ENCODE data around the gene CFAP69.
A peak's percentile ranks its signal among the peaks of the same experiment; 100 is the strongest.

Gene CFAP69

GRCh38 chr7:90238022-90238421 lies 7.0 kb upstream of the CFAP69 start:
- Histone ChIP-seq H3K27ac (ENCODE audit: low read length) (no peak overlapping the region), H3K4me3 (ENCODE audit: low read depth in 1 of 2, low read length in 2 of 2) (no peak overlapping the region), H3K79me2 (ENCODE audit: insufficient read depth, low read length) (no peaks in the 10 kb centered on the region), H3K9ac (ENCODE audit: low read depth, low read length) (no peak overlapping the region), H3K36me3 (ENCODE audit: insufficient read depth, low read length) (no peaks in the 10 kb centered on the region), H2AFZ (ENCODE audit: low read depth, low read length) (no peak overlapping the region), H3K4me1 (ENCODE audit: insufficient read depth, low read length) (no peaks in the 10 kb centered on the region), H3K9me3 (ENCODE audit: insufficient read depth, low read length, severe bottlenecking) (no peaks in the 10 kb centered on the region), H3K4me2 (ENCODE audit: insufficient read depth, low read length) (no peak overlapping the region), H4K20me1 (ENCODE audit: insufficient read depth, low read length) (no peaks in the 10 kb centered on the region), H3K27me3 (ENCODE audit: insufficient read depth, low read length, poor library complexity) (no peaks in the 10 kb centered on the region)
- ATAC-seq (ENCODE audit: insufficient read depth, low read depth): no peak
- no peak for DNase-seq
- no peak for TF ChIP-seq CTCF (IDR thresholded peaks at IDR 0.05; ENCODE audit: borderline replicate concordance, extremely low read depth, low read length, poor library complexity, severe bottlenecking)

- Histone ChIP-seq H3K4me3 (ENCODE audit: low read depth in 1 of 2, low read length in 2 of 2) (no peak overlapping the region), H3K9ac (ENCODE audit: low read depth, low read length) (no peak overlapping the region), H3K9me3 (ENCODE audit: insufficient read depth, low read length, severe bottlenecking) (no peaks in the 10 kb centered on the region), H3K4me1 (ENCODE audit: insufficient read depth, low read length) (no peaks in the 10 kb centered on the region), H3K4me2 (ENCODE audit: insufficient read depth, low read length) (no peak overlapping the region), H3K27me3 (ENCODE audit: insufficient read depth, low read length, poor library complexity) (no peaks in the 10 kb centered on the region), H2AFZ (ENCODE audit: low read depth, low read length) (no peak overlapping the region), H3K79me2 (ENCODE audit: insufficient read depth, low read length) (no peaks in the 10 kb centered on the region), H3K27ac (ENCODE audit: low read length) (no peak overlapping the region), H3K36me3 (ENCODE audit: insufficient read depth, low read length) (no peaks in the 10 kb centered on the region), H4K20me1 (ENCODE audit: insufficient read depth, low read length) (no peaks in the 10 kb centered on the region)
- ATAC-seq (ENCODE audit: insufficient read depth, low read depth) (no peak), DNase-seq (no peak)
- TF ChIP-seq CTCF (IDR thresholded peaks at IDR 0.05; ENCODE audit: borderline replicate concordance, extremely low read depth, low read length, poor library complexity, severe bottlenecking) (no peak), EZH2 (IDR thresholded peaks at IDR 0.05; ENCODE audit: borderline replicate concordance, low read depth, low read length, severe bottlenecking) (no peak)
Observed at GRCh38 chr7:90238583-90238982, 6.4 kb upstream of the CFAP69 start.

DNA sequence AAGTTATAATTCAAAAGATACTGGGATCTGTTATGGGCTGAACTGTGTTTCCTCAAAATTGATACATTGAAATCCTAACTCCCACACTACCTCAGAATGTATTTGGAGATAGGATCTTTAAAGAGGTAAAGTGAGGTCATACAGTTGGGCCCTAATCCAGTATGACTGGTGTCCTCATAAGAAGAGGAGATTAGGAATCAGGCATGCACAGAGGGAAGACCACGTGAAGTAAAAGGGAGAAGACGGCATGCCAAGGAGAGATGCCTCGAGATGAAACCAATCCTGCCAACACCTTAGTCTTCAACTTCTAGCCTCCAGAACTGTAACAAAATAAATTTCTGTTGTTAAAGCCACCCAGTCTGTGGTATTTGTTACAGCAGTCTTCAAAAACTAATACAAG lies 5.9 kb upstream of the CFAP69 start:
- Histone ChIP-seq H3K27me3 (ENCODE audit: insufficient read depth, low read length, poor library complexity) (no peaks in the 10 kb centered on the region), H3K4me2 (ENCODE audit: insufficient read depth, low read length) (no peak overlapping the region), H3K4me1 (ENCODE audit: insufficient read depth, low read length) (no peaks in the 10 kb centered on the region), H3K4me3 (ENCODE audit: low read depth in 1 of 2, low read length in 2 of 2) (no peak overlapping the region), H4K20me1 (ENCODE audit: insufficient read depth, low read length) (no peaks in the 10 kb centered on the region), H3K27ac (ENCODE audit: low read length) (no peak overlapping the region), H3K36me3 (ENCODE audit: insufficient read depth, low read length) (no peaks in the 10 kb centered on the region), H3K9ac (ENCODE audit: low read depth, low read length) (no peak overlapping the region), H2AFZ (ENCODE audit: low read depth, low read length) (no peak overlapping the region), H3K9me3 (ENCODE audit: insufficient read depth, low read length, severe bottlenecking) (no peaks in the 10 kb centered on the region), H3K79me2 (ENCODE audit: insufficient read depth, low read length) (no peaks in the 10 kb centered on the region)
- TF ChIP-seq CTCF (IDR thresholded peaks at IDR 0.05; ENCODE audit: borderline replicate concordance, extremely low read depth, low read length, poor library complexity, severe bottlenecking) (no peak), EZH2 (IDR thresholded peaks at IDR 0.05; ENCODE audit: borderline replicate concordance, low read depth, low read length, severe bottlenecking) (no peak)
- ATAC-seq (ENCODE audit: insufficient read depth, low read depth): no peak
- no peak for DNase-seq

DNA sequence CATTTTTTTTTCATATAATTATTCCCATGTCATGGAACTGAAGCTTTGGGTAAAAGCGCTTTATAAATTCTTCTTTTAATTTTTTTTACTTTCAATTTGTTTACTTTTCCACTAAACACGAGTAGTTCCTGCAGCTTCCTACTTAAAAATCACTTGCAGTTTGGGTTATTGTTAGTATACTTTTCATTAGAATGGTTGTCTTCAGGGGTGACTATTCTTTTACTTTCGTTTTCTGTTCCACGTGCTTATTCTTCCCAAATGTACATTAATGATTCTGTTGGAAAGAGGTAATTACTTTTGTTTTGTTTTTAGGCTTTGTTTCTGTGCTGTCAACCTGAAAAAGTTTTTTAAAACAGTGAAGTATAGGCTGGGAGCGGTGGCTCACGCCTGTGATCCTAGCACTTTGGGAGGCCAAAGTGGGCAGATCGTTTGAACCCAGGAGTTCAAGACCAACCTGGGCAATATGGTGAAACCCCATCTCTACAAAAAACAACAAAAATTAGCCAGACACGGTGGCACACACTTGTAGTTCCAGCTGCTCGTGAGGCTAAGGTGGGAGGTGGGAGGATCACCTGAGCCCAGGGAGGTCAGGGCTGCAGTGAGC lies 5.2 kb upstream of the CFAP69 start:
- no peak overlapping the region for H2AFZ ChIP-seq (ENCODE audit: low read depth, low read length)
- 0 out of 2 replicates have a peak overlapping the region, but pooled peaks have one; percentile 12 for H3K4me2 ChIP-seq (ENCODE audit: insufficient read depth, low read length)

More for the DNA sequence above, 5.2 kb upstream of the CFAP69 start:
- Histone ChIP-seq H3K4me1 (ENCODE audit: insufficient read depth, low read length) (no peaks in the 10 kb centered on the region), H3K27me3 (ENCODE audit: insufficient read depth, low read length, poor library complexity) (no peaks in the 10 kb centered on the region), H3K79me2 (ENCODE audit: insufficient read depth, low read length) (no peaks in the 10 kb centered on the region), H3K27ac (ENCODE audit: low read length) (no peak overlapping the region), H3K4me3 (ENCODE audit: low read depth in 1 of 2, low read length in 2 of 2) (no peak overlapping the region), H4K20me1 (ENCODE audit: insufficient read depth, low read length) (no peaks in the 10 kb centered on the region), H3K9me3 (ENCODE audit: insufficient read depth, low read length, severe bottlenecking) (no peaks in the 10 kb centered on the region), H3K9ac (ENCODE audit: low read depth, low read length) (no peak overlapping the region), H3K36me3 (ENCODE audit: insufficient read depth, low read length) (no peaks in the 10 kb centered on the region)
- ATAC-seq (ENCODE audit: insufficient read depth, low read depth) (no peak), DNase-seq (no peak)
- TF ChIP-seq EZH2 (IDR thresholded peaks at IDR 0.05; ENCODE audit: borderline replicate concordance, low read depth, low read length, severe bottlenecking): no peak
- TF ChIP-seq CTCF (IDR thresholded peaks at IDR 0.05; ENCODE audit: borderline replicate concordance, extremely low read depth, low read length, poor library complexity, severe bottlenecking): no peak
